ENCODE data around the gene TMEM106A.

GRCh38 chr17:43212641-43213490 lies 1.2 kb downstream of the TMEM106A start:
- TF ChIP-seq CTCF (conservative IDR thresholded peaks at IDR 0.05; ENCODE audit: low read depth, low read length), result no peak
- no peak for TF ChIP-seq EZH2 (IDR thresholded peaks at IDR 0.05; ENCODE audit: borderline replicate concordance, low read depth, low read length, poor library complexity, severe bottlenecking)
